SK-N-MC (cell line): ENCODE data around the gene KLK10.

Experiments used
- EZH2 ChIP-seq: fragments of 200-600 bp; sonication (generic); IDR thresholded peaks from one replicate; pipeline ENCODE4 v1.6.1; 2017; ENCODE audit warnings: antibody characterized with exemption
- FOXP2 ChIP-seq: optimal IDR thresholded peaks from 2 replicates; pipeline ENCODE3; 2011; ENCODE audit warnings: mild to moderate bottlenecking, moderate library complexity; ENCODE audit not compliant: insufficient read depth; ENCODE audit errors: extremely low read length, control extremely low read depth
- POLR2AphosphoS5 ChIP-seq: IDR thresholded peaks from 2 replicates; pipeline ENCODE4 v1.6.1; 2012; ENCODE audit warnings: mild to moderate bottlenecking, low read depth, low read length, borderline replicate concordance

DNA sequence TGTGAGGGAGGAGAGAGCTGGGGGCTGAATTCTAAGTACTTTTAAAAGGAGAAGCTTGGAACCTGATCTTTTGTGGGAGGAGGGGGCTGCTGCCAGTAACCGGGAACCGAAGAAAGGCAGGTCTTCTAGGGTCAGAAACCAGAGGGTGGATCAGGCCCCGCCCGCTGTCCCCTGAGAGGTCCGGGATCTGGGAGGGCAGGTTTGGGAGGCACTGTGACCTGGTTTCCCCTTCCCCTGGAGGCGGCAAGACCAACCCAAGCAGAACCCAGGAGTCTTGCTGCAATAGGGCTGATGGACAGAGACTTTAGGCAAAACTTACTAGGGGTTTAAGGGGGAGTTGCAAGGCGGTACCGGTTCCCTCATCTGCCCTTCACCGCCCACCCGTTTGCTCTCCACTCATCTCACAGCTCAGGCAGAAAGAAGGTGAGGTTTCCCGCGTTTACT lies 17.4 kb downstream of the KLK10 start:
- TF ChIP-seq POLR2AphosphoS5 (no peak), EZH2 (no peak), FOXP2 (no peak)
